ENCODE data around the gene PCDH20. TPM values are rescaled to one million over a fixed set of nuclear protein-coding genes. Genes with fewer than 3 reads are reported as not detected.

Gene PCDH20
- total and polyA plus RNA-seq, 9 of the 15 experiments (the other 6 are each of a cell fraction or from before 2014, with no cell fraction given) = not detected

- Histone ChIP-seq H2AFZ (ENCODE audit: low read depth, low read length) (no peak overlapping the region), H3K27me3 (ENCODE audit: control insufficient read depth in 2 of 2, insufficient read depth in 2 of 2, low read length in 2 of 2) (no peaks in the 10 kb centered on the region), H3K4me3 (no peak overlapping the region), H4K20me1 (replicated peaks; ENCODE audit: control insufficient read depth, insufficient read depth, low read length) (no peaks in the 10 kb centered on the region), H3K4me1 (replicated peaks in 1 of 2; ENCODE audit: control insufficient read depth in 2 of 2, insufficient read depth in 2 of 2, low read length in 2 of 2) (no peaks in the 10 kb centered on the region), H3K79me2 (ENCODE audit: control insufficient read depth, insufficient read depth, low read length) (no peaks in the 10 kb centered on the region), H3K9ac (ENCODE audit: insufficient read depth in 1 of 2, low read depth in 2 of 2, low read length in 2 of 2) (no peak overlapping the region), H3K9me3 (replicated peaks; ENCODE audit: control insufficient read depth, insufficient read depth, low read depth, low read length) (no peaks in the 10 kb centered on the region), H3K36me3 (ENCODE audit: control insufficient read depth, insufficient read depth, low read length) (no peaks in the 10 kb centered on the region), H3K4me2 (ENCODE audit: insufficient read depth, low read length) (no peak overlapping the region), H3K9me1 (ENCODE audit: control insufficient read depth, insufficient read depth, low read length) (no peaks in the 10 kb centered on the region), H3K27ac (ENCODE audit: extremely low read depth, low read depth, low read length) (no peak overlapping the region)
- intact Hi-C loops (cut with micrococcal nuclease) = no loop called here
- TF ChIP-seq ELK1 (CRISPR knock-in tag; IDR thresholded peaks at IDR 0.05) = no peak
- no peak for TF ChIP-seq ELK3 (CRISPR knock-in tag; IDR thresholded peaks at IDR 0.05)
- TF ChIP-seq ZNF274 (IDR thresholded peaks at IDR 0.05; ENCODE audit: borderline replicate concordance, low read depth, low read length) = no peak
- TF ChIP-seq ZKSCAN1 (IDR thresholded peaks at IDR 0.05; ENCODE audit: low read depth, low read length) = no peak
- no TSS peak for BruUV-seq (replicated peaks)
- in situ Hi-C loops (cut with MboI) = no loop called here
- POLR2A ChIA-PET = no interaction called here
- CTCF ChIA-PET (ENCODE audit: low intra/inter-chr PET ratio) = no interaction called here
- ATAC-seq = no peak
- whole genome bisulfite sequencing (ENCODE audit: insufficient coverage, low coverage, missing lambda C conversion rate) = 3% methylated on average over 10 of the region's 41 CpGs
- FAIRE-seq = no peak
- no peak for DNase-seq (ENCODE audit: extremely low read depth in 1 of 4, low spot score in 3 of 4)
Observed at GRCh38 chr13:61413572-61414535, 1.8 kb downstream of the PCDH20 start.
